Rectal smooth muscle tissue (tissue), 1 donor: Measurements from ENCODE around the gene UBAC2.
"Not testable (repeated sequence)": the region's sequence is repeated elsewhere in the genome, so short reads cannot be mapped to it uniquely, and the experiment has no call there.

ENCODE experiments used
- H3K27ac ChIP-seq: one replicate; pipeline ENCODE4 v1.7.0; 2013; ENCODE audit warnings: low read depth, low read length, inconsistent platforms
- H3K27me3 ChIP-seq: one replicate; pipeline ENCODE4 v1.7.0; 2013; ENCODE audit warnings: low read length; ENCODE audit not compliant: control insufficient read depth, insufficient read depth
- H3K36me3 ChIP-seq: one replicate; pipeline ENCODE4 v1.7.0; 2013; ENCODE audit warnings: low read length; ENCODE audit not compliant: control insufficient read depth, insufficient read depth
- H3K4me1 ChIP-seq: one replicate; pipeline ENCODE4 v1.7.0; 2013; ENCODE audit warnings: low read length; ENCODE audit not compliant: control insufficient read depth, insufficient read depth
- H3K4me3 ChIP-seq: one replicate; pipeline ENCODE4 v1.7.0; 2013; ENCODE audit warnings: low read length
- H3K9ac ChIP-seq: one replicate; pipeline ENCODE4 v1.7.0; 2013; ENCODE audit warnings: low read length

Gene UBAC2

DNA sequence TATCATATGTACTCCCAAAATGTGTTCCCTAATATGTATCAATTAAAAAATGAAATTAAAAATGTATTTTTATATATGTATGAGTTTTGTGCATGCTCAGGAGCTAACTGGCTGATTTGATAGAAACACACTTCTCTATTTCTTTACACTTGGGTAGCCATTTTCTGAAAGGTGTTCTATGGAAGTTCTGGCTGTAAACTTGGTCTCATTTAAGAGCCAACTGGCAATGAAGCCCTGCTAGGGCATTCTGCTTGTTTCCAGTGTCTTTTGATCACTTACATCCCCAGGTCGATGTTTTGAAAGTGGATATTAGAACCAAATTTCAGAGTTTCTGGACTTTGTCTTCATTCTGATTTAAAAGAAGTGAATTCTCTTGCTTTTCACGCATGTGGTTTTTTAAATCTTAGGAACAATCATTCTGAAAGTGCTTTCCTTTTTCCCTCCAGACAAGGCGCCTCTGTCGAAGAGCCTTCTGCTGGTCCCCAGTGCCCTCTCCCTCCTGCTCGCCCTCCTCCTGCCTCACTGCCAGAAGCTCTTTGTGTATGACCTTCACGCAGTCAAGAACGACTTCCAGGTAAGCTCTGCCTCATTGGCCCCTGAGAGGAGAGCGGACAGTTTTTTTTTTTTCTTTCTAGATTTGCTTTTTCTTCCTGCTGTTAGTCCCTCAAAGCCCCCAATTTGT, 37.5 kb downstream of the UBAC2 start:
- no peaks in the 10 kb centered on the region for H3K27me3 ChIP-seq
- H3K9ac ChIP-seq = no peak overlapping the region
- no peak overlapping the region for H3K4me3 ChIP-seq
- no peaks in the 10 kb centered on the region for H3K4me1 ChIP-seq
- H3K36me3 ChIP-seq = peaks cover 9% of the 10 kb centered on the region
- H3K27ac ChIP-seq = no peak overlapping the region

DNA sequence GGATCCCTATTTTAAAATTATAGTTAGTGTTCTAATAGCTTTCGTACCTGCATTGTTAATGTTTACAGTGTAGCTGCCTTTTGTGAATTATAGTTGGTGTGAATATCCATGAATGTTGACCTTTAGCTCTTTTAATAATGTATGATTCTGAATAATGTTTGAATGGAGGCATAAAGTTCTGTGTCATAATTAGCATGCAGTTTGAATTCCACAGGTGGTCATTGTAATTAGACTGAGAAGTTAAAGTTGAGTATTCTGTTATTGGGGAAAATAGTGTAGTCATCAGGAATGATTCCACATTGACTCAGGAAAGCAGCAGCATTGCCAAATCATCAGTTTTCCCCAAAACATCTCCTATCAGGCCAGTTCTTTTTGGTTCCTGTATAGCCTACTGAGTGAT, 45.4 kb downstream of the UBAC2 start:
- H3K27ac ChIP-seq = no peak overlapping the region
- no peak overlapping the region for H3K9ac ChIP-seq
- H3K4me3 ChIP-seq = no peak overlapping the region
- H3K4me1 ChIP-seq = no peaks in the 10 kb centered on the region
- H3K27me3 ChIP-seq = no peaks in the 10 kb centered on the region
- peaks cover 2% of the 10 kb centered on the region for H3K36me3 ChIP-seq

DNA sequence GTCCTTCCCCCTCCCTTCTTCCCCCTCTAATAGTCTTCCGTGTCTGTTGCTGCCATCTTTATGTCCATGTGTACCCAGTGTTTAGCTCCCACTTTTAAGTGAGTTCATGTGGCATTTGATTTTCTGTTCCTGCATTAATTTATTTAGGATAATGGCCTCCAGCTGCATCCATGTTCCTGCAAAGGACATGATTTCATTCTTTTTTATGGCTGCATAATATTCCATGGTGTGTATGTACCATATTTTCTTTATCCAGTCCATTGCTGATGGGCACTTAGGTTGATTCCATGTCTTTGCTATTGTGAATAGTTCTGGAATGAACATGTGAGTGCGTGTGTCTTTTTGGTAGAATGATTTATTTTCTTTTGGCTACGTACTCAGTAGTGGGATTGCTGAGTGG, 48.5 kb downstream of the UBAC2 start:
- not testable (repeated sequence) for H3K27me3 ChIP-seq, H3K4me3 ChIP-seq, H3K9ac ChIP-seq, H3K36me3 ChIP-seq, H3K27ac ChIP-seq, H3K4me1 ChIP-seq

DNA sequence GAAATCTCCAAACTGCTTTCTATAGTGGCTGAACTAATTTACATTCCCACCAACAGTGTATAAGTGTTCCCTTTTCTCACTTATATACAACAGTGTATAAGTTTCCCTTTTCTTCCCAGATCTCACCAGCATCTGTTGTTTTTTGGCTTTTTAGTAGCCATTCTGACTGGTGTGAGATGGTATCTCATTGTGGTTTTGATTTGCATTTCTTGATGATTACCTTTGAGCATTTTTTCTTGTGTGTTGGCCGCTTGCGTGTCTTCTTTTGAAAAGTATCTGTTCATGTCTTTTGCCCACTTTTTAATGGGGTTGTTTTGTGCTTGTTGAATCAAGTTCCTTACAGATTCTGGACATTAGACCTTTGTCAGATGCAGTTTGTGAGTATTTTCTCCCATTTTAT, 49.0 kb downstream of the UBAC2 start:
- not testable (repeated sequence) for H3K27me3 ChIP-seq, H3K9ac ChIP-seq, H3K4me1 ChIP-seq, H3K4me3 ChIP-seq, H3K36me3 ChIP-seq, H3K27ac ChIP-seq

DNA sequence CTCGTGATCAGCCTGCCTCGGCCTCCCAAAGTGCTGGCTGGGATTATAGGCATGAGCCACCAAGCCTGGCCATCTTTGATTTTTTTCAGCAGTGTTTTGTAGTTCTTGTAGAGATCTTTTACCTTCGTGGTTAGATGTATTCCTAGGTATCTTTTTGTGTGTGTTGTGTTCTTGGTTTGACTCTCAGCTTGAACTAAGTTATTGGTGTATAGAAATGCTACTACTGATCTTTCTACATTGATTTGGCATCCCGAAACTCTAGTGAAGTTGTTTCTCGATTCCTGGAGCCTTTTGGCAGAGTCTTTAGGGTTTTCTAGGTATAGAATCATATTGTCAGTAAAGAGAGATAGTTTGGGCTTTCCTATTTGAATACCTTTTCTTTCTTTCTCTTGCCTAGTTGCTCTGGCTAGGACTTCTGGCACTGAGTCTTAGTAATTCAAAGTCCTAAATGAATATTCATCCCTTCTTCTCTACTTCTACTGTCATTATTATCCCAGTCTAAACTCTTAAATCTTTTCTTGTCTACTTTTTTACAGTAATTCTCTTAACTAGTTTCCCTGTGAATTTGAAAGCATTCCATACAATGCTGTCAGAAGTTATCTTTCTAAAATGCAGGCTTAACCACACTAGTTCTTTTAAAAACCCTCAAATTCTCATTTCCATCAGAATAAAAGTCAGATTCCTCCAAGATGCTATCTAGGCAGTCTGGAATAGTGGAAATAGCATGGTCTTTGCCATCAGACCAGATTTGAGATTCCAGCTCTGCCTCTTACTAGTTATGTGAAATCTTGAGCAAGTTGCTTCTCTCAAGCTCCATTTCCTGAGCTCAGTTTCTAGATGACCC, 50.5 kb downstream of the UBAC2 start:
- no peaks in the 10 kb centered on the region for H3K27me3 ChIP-seq
- peaks cover 1% of the 10 kb centered on the region for H3K4me1 ChIP-seq
- no peak overlapping the region for H3K27ac ChIP-seq
- H3K4me3 ChIP-seq = no peak overlapping the region
- H3K36me3 ChIP-seq = peaks cover 6% of the 10 kb centered on the region
- H3K9ac ChIP-seq = no peak overlapping the region

DNA sequence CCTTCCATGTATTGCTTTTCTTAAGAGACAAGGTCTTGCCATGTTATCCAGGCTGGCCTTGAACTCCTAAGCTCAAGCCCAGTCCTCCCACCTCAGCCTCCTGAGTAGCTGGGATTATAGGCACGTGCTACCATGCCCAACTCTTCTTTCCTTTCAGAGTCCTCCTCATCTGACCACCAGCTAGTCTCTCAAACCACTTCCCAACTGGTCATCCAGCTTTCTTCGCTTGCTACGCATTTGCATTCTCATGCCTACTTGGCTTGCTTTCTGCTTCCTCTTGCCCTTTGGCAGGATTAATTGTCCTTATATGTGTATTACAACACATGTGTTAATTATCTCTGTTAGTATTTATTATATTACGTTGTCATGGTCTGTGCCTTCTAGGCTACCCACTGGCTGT, 51.3 kb downstream of the UBAC2 start:
- Histone ChIP-seq H3K4me1 (peaks cover 3% of the 10 kb centered on the region), H3K36me3 (peaks cover 6% of the 10 kb centered on the region), H3K4me3 (no peak overlapping the region), H3K9ac (no peak overlapping the region), H3K27ac (no peak overlapping the region), H3K27me3 (no peaks in the 10 kb centered on the region)

DNA sequence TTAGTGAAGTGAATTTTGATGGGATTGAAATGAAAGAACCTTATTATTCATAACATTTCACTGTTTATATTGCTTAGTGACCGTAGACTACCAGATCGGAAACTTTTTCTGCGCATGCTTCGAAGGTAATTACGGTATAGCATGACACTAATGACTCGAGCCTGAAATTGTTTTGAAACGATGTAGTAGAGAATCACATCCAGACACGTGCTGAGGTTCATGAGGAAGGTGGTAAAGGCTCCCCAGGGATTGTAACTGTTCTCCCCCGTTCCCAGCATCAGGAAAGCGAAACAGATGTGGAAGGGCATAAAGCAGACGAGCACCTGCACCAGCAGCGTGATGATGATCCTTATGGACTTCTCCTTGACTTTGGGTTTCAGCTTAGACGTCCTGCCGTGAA, 54.2 kb downstream of the UBAC2 start:
- Histone ChIP-seq H3K4me3 (no peak overlapping the region), H3K4me1 (peaks cover 3% of the 10 kb centered on the region)

DNA sequence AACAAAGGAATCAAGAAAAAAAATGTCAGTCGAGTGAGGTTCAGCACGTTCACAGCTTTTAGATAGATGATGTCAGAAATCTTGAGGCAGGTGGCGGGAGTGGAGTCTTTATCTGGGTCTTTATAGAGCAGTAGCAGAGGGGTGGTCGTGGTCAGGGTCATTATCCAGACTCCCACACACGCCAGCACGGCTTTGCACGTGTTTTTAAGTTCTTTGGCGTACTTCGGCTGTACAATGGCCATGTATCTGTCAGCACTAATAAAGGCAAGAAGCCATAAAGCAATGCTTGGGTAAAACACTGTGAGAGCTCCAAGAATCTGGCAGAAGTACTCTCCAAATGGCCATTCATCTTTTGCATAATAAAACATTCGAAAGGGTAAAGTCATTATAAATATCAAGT, 54.6 kb downstream of the UBAC2 start:
- no peak overlapping the region for H3K9ac ChIP-seq
- peaks cover 6% of the 10 kb centered on the region for H3K36me3 ChIP-seq
- peaks cover 3% of the 10 kb centered on the region for H3K4me1 ChIP-seq
- H3K4me3 ChIP-seq = no peak overlapping the region
- no peaks in the 10 kb centered on the region for H3K27me3 ChIP-seq
- H3K27ac ChIP-seq = no peak overlapping the region

More for the DNA sequence above, 54.2 kb downstream of the UBAC2 start:
- Histone ChIP-seq H3K27ac (no peak overlapping the region), H3K27me3 (no peaks in the 10 kb centered on the region), H3K9ac (no peak overlapping the region), H3K36me3 (peaks cover 4% of the 10 kb centered on the region)

DNA sequence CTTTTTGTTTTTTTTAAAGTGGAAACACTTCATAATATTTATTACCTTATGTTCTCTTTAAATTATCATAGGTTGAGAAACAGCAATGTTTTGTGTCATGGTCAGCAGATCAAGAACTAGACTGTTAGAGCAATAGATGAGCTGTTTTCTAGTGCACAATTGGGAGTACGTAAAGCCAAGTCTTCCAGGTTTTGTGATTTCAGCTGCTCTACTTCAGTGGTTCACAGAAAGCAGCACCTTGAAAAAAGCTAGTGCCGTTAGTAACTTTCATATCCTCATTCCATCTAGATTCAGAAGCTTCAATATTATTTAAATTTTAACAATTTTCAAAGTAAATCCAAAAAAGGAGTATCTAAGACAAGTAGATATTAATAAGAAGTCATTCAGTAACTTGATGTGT, 55.6 kb downstream of the UBAC2 start:
- Histone ChIP-seq H3K4me3 (no peak overlapping the region), H3K9ac (no peak overlapping the region), H3K36me3 (peaks cover 6% of the 10 kb centered on the region), H3K4me1 (peaks cover 3% of the 10 kb centered on the region), H3K27me3 (no peaks in the 10 kb centered on the region), H3K27ac (no peak overlapping the region)

DNA sequence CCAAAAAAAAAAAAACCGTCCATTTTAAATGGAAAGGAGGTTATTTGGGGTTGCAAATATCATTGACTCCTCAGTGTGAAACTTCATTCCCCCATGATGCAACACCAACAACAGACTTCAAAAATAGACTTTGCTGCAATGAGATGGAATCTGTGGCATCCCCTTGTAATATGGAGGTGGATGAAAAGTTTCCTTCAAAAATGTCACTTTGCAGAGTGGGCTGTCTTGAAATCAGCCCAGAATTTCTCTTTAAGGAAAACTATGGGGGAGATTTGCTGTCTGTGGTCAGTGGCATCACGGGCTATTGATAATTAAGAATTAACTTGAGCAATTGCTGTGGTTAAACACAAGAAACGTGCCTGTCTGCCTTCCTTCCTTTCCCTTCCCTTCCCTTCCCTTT, 56.1 kb downstream of the UBAC2 start:
- Histone ChIP-seq H3K36me3 (peaks cover 6% of the 10 kb centered on the region), H3K4me3 (no peak overlapping the region), H3K27me3 (no peaks in the 10 kb centered on the region), H3K9ac (no peak overlapping the region), H3K27ac (no peak overlapping the region), H3K4me1 (peaks cover 3% of the 10 kb centered on the region)

DNA sequence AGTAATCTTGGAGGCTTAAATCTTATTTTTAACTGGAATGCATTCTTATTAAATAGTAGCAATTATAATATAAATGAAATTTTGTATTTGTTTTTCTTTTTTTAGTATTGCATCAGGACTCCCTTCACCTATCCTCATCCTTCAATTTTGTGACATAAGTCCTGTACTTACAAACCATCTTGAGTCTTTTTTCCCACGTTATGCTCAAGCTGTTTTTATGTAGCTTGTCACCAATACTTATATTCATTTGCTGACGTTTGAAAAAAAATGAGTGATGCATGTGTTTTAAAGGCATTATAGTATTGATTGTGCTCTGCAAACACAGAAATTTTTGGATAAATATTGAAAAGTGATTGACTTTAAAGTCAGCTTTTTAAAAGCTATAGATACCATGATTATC, 56.6 kb downstream of the UBAC2 start:
- Histone ChIP-seq H3K27me3 (no peaks in the 10 kb centered on the region), H3K36me3 (peaks cover 2% of the 10 kb centered on the region), H3K4me3 (no peak overlapping the region), H3K27ac (no peak overlapping the region), H3K9ac (no peak overlapping the region), H3K4me1 (peaks cover 3% of the 10 kb centered on the region)

DNA sequence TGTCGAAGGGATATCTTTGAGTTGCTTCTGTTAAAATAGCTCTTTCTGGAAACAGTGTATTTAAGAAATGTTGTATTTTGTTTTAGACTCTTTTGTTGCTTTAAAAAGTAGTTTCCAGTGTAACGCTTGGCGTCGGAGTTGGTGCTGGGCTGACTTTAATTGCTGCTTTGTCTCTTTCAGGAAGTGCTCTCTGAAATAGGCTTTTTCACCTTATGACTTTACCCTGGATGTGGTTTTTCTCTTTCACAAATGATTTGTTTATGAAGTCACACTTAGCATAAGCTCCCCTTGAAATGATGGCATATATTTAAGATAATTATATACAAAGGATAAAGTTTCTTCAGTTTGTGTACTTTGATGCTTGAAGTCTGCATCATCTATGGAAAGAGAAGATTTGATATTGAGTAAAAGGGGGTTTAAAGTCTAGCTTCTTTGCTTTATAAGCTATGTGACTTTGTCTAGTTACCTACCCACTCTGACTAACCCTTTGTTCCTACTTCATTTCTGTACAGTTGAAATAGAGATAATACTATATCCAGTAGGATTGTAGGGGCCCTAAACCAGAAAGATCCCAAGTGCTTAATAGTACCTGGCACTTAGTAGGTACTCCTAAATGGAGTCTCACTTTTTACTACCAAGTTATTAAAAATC, 57.7 kb downstream of the UBAC2 start, which contains the start of gene GPR18:
Gene GPR18 (minus strand): TSS at position 170 of the 651 bp plus-strand sequence. CDS start 2,507 bp downstream, outside the sequence.
- Histone ChIP-seq H3K27me3 (no peaks in the 10 kb centered on the region), H3K27ac (no peak within 1 kb of the TSS), H3K4me1 (peaks cover 3% of the 10 kb centered on the region), H3K4me3 (no peak within 1 kb of the TSS), H3K9ac (no peak within 1 kb of the TSS), H3K36me3 (peaks cover 2% of the 10 kb centered on the region)
